Measurements from ENCODE around the gene KRT7. TPM values are rescaled to one million over a fixed set of nuclear protein-coding genes. Genes with fewer than 3 reads are reported as not detected.
"Not testable (repeated sequence)": the region's sequence is repeated elsewhere in the genome, so short reads cannot be mapped to it uniquely, and the experiment has no call there.

KRT7 gene
- total RNA-seq, 1 experiment from 2014 or later: 10.0 TPM

GRCh38 chr12:52290483-52291134 lies 57.6 kb downstream of the KRT7 start:
- not testable (repeated sequence) for H2BK5ac ChIP-seq (ENCODE audit: insufficient read length, low read length); H3K27ac ChIP-seq (ENCODE audit: insufficient read length, low read depth, low read length); H3K9ac ChIP-seq (ENCODE audit: extremely low read depth, insufficient read length, low read length); H3K9me3 Mint-ChIP-seq; H2AFZ ChIP-seq (ENCODE audit: low read length); H3K27ac Mint-ChIP-seq; H3K79me1 ChIP-seq (ENCODE audit: insufficient read depth, low read depth, low read length, poor library complexity, severe bottlenecking); H3K56ac ChIP-seq (ENCODE audit: insufficient read length, low read depth, low read length); H3T11ph ChIP-seq (ENCODE audit: low read length); H4K8ac ChIP-seq (replicated peaks; ENCODE audit: insufficient read length, low read depth, low read length); H3K4ac ChIP-seq (ENCODE audit: low read depth, low read length); H2BK120ac ChIP-seq (ENCODE audit: low read depth, low read length, poor library complexity, severe bottlenecking); H2AK5ac ChIP-seq (ENCODE audit: insufficient read length, low read length); H2BK15ac ChIP-seq (ENCODE audit: low read depth, low read length); H3K36me3 Mint-ChIP-seq (ENCODE audit: insufficient read depth in 1 of 3, low read depth in 3 of 3); H2BK12ac ChIP-seq (ENCODE audit: insufficient read length, low read depth, low read length); H2BK20ac ChIP-seq (ENCODE audit: low read depth, low read length, poor library complexity, severe bottlenecking); H3K23ac ChIP-seq (ENCODE audit: insufficient read length, low read depth, low read length); H4K20me1 ChIP-seq (ENCODE audit: control insufficient read depth, insufficient read depth, insufficient read length); H3K4me2 ChIP-seq (ENCODE audit: insufficient read depth, insufficient read length, low read length); H4K5ac ChIP-seq (ENCODE audit: insufficient read length, low read depth, low read length); DNase-seq; H3K79me2 ChIP-seq (ENCODE audit: insufficient read depth, low read length); H4K91ac ChIP-seq (ENCODE audit: insufficient read length, low read depth, low read length); H3K4me3 Mint-ChIP-seq; H3K18ac ChIP-seq (ENCODE audit: insufficient read length, low read depth, low read length); H3K4me1 ChIP-seq (ENCODE audit: insufficient read depth, low read length); H3K9me3 ChIP-seq (ENCODE audit: control insufficient read depth, low read depth, low read length); H3K14ac ChIP-seq (ENCODE audit: insufficient read depth, low read length); H3K23me2 ChIP-seq (ENCODE audit: insufficient read length, low read depth, low read length, poor library complexity, severe bottlenecking); H3K27me3 ChIP-seq (ENCODE audit: insufficient read depth, low read length)
- Mint-ChIP-seq H3K4me1 (peaks cover 6 to 11% of the 10 kb centered on the region in 2 experiments), H3K27me3 (ENCODE audit: low read depth) (peaks cover 11% of the 10 kb centered on the region)
- WGBS (ENCODE audit: extremely low coverage, insufficient read length, low lambda C conversion rate): no CpG with 5 or more reads among the region's 5 CpGs
